ENCODE measurements around the gene UPF2.
A peak's percentile ranks its signal among the peaks of the same experiment; 100 is the strongest.

UPF2 gene

DNA sequence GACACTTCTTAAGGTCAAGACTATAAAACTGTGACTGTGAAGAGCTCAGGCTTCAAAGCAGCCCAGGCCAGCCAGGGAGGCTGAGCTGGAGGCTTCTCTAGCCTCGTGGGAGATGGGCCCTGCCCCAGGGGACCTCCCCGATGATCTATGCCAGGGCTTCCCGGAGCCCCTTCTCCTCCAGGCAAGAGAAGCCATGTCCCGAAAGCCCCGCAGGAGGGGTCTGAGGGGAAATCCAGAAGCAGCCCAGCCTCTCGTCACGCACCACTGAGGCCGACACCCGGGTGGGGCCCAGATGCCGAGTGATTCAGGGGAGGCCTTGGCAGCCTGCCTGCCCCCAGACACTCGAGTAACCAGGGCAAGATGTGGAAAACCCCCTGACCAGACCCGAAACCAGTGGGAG is 155.8 kb downstream of the UPF2 start:
- DNase-seq (ENCODE audit: low read depth) = peak; percentile 77
- H3K4me3 ChIP-seq (ENCODE audit: low read depth, low read length) = no peak overlapping the region
- TF ChIP-seq, protein P1, sequence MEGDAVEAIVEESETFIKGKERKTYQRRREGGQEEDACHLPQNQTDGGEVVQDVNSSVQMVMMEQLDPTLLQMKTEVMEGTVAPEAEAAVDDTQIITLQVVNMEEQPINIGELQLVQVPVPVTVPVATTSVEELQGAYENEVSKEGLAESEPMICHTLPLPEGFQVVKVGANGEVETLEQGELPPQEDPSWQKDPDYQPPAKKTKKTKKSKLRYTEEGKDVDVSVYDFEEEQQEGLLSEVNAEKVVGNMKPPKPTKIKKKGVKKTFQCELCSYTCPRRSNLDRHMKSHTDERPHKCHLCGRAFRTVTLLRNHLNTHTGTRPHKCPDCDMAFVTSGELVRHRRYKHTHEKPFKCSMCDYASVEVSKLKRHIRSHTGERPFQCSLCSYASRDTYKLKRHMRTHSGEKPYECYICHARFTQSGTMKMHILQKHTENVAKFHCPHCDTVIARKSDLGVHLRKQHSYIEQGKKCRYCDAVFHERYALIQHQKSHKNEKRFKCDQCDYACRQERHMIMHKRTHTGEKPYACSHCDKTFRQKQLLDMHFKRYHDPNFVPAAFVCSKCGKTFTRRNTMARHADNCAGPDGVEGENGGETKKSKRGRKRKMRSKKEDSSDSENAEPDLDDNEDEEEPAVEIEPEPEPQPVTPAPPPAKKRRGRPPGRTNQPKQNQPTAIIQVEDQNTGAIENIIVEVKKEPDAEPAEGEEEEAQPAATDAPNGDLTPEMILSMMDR (IDR thresholded peaks at IDR 0.05; ENCODE audit: insufficient read depth, low read depth, low read length, missing control alignments) = no peak

DNA sequence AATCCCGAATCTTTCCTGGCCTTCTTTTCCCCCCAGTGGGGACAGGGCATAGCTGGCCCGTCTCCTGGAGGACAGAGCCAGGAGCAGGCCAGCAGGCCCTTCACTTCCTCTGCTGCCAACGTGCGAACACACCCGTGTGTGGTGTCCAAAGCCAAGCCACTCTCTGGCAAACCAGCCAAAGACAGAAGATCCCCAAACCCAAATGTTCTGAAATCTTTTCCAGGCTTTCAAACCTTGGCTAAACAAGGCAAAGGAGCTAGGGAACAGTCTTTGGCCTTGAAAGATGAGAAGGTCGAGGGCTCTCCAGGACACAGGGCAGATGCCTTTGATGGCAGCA is 156.5 kb downstream of the UPF2 start:
- no peak for DNase-seq (ENCODE audit: low read depth)
- TF ChIP-seq, protein P1 (IDR thresholded peaks at IDR 0.05; ENCODE audit: insufficient read depth, low read depth, low read length, missing control alignments) = no peak
- H3K4me3 ChIP-seq (ENCODE audit: low read depth, low read length) = no peak overlapping the region

DNA sequence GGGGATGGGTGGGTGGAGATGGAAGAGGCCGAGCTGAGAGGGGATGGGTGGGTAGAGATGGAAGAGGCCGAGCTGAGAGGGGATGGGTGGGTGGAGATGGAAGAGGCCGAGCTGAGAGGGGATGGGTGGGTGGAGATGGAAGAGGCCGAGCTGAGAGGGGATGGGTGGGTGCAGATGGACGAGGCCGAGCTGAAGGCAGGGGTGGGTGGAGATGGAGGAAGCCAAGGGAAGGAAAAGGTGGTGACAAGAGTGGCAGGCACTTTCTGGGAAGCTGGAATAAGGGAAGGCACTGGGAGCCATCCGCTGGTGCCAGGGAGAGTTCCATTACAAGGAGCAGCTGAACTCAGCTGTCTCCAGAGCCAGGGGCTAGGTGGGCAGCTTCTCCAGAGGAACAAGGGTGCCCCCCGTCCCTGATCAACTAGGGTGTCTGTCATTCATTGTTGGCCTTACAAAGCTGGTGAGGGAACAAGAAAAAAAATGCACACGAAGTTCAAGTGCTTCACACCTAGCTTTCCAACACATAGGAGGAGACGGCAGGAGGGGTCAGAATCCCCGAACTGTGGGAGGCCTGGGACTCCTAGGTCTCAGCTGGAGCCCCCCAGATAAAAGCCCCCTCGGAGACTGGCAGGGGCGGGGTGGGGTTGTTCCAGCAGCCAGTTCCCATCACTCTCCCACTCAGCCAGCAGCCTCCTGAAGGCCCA is 157.0 kb downstream of the UPF2 start:
- no peak overlapping the region for H3K4me3 ChIP-seq (ENCODE audit: low read depth, low read length)
- TF ChIP-seq, protein P1 (IDR thresholded peaks at IDR 0.05; ENCODE audit: insufficient read depth, low read depth, low read length, missing control alignments) = no peak
- no peak for DNase-seq (ENCODE audit: low read depth)

DNA sequence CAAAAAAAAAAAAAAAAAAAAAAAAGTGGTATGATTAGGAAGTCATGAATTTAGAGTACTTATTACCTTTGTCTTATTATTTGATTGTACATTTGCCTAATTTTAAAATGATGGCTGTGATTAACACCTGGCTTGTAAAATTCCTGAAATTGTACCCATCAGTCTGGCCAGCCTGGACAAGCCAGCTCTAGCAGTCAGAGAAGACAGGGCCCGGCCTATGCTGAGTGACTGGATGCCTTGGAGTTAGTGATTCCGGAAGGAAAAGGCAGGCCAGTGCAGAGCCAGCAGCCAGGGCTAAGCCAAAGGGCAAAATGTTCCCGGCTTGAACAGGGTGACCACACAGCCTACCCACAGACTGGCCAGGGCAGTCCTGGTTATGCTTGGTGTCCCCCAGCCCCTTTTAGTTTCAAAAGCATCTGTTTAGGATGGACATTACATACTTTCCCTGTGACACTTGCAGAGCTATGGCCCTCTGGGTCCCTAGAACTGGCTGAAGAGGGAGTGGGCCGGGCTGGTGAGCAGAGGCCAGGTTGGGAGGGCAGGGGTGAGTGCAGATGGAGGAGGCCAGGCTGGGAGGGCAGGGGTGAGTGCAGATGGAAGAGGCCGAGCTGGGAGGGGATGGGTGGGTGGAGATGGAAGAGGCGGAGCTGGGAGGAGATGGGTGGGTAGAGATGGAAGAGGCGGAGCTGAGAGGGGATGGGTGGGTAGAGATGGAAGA is 157.7 kb downstream of the UPF2 start:
- TF ChIP-seq, protein P1 (IDR thresholded peaks at IDR 0.05; ENCODE audit: insufficient read depth, low read depth, low read length, missing control alignments) = no peak

DNA sequence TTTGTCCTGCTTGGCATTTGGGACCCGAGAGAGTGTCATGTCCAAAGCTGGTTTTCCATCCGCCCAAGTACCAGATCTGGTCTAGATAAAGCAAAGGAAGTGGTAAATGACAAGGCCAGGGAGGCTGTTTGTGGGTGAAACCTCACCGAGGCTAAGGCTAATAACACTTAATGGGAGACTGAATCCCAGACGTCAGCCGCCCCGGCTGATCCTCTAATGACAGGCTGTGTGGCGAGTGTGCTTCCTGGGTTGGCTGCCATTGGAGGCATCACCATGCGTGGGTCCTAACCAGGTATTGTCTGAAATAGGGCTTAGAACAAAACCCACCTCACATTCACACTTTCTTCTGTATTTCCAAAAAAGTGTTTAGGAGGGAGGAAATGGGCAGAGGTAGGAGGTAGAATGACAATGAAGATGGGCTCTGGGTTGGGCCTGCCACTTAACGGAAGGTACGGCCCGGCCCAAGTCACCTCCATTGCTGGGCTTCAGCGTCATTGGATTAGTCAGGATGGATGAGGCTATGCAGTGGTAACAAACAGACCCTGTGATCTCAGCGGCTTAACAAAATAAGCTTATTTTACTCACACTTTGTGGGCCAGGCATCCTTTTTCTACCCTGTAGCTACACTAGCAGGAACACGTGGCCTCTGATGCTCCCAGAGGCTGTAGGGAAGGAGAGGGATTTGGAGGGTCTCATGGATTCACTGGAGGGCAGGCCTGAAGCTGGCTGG is 159.8 kb downstream of the UPF2 start:
- TF ChIP-seq, protein P1 (IDR thresholded peaks at IDR 0.05; ENCODE audit: insufficient read depth, low read depth, low read length, missing control alignments) = no peak
- DNase-seq (ENCODE audit: low read depth) = no peak

More for the DNA sequence above, 157.7 kb downstream of the UPF2 start:
- no peak for DNase-seq (ENCODE audit: low read depth)
- H3K4me3 ChIP-seq (ENCODE audit: low read depth, low read length) = no peak overlapping the region

DNA sequence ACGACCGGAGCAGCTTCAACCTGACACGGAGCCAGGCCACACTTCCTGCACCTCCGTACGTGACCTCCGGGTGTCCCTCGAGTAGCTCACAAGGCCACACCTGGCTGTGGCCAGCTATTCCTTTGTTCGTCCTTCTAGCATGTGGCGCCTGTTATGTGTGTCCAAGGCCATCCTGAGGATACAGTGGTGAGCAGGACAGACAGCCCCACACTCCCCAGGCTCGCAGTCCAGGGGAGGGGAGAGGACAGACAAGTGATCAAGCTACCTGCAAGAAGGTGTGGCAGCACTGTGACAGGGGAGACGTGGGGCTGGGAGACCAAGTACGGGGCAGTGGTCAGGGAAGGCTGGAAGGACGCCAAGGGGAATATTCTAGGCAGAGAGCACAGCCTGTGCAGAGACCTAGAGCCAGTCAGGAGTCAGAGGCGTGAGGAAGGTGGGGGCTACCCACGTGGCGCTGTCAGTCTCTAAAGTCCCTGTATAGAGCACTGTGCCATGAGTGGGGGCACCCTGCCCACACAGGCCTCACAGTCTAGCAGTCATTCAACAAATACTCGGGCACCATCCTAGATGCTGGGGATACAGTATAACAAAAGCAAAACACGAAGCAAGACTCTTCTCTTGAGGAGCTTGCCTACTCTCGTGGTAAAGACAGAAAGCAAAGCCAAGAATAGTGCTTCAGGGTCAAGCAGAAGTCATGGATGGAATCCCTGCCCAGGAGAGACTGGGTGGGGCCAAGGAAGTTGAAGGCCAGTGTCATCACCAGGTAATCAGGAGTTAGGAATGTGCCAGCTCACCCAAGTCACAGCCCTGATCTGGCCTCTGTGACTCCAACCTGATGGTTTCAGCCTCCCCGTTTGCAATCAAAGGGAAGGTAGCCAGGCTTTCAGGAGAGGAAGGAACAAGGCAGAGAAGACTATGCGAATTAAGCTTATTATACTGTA is 160.9 kb downstream of the UPF2 start:
- DNase-seq (ENCODE audit: low read depth) = no peak
- no peak overlapping the region for H3K4me3 ChIP-seq (ENCODE audit: low read depth, low read length)
- TF ChIP-seq, protein P1 (IDR thresholded peaks at IDR 0.05; ENCODE audit: insufficient read depth, low read depth, low read length, missing control alignments) = no peak

More for the DNA sequence above, 159.8 kb downstream of the UPF2 start:
- H3K4me3 ChIP-seq (ENCODE audit: low read depth, low read length) = no peak overlapping the region

Data from GM12865 (cell line).